ENCODE data around the gene CFAP58.

CFAP58 gene

DNA sequence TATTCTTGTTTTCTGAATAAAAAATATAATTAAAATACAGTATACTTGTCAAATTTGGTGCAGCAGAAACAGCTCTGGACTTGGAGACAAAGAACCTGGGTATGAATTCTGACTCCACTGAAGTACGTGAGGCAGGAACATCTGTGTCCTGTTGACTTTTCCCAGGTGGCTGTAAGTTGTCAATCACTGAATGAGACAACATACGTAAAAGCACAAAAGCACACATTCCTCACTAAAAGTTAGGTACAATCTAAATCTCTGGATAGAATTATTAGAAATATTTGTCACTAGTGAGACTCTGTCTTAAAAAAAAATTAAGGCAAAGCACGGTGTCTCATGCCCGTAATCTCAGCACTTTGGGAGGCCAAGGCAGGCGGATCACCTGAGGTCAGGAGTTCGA, 18.1 kb downstream of the CFAP58 start:
- DNase-seq (ENCODE audit: low read depth in 2 of 2), result no peak

DNA sequence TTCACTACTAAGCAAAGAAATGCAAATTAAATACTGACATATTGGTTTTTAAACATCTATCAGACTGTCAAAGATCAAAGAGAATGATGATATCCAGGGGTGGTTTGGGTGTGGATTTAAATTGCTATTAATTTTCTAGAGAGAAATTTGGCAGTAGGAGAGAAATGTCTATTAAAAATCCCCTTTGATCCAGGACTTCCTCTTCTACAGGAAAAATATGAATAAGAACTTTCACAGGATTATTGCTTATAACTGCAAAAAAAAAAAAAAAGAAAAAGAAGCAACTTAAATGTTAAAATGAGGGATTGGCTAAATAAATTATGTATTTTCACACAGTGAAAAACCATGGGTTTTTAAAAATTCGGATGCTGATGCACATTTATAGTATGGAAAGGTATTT, 21.0 kb downstream of the CFAP58 start:
- DNase-seq (ENCODE audit: low read depth in 2 of 2), result no peak

GRCh38 chr10:104376784-104377300, 23.2 kb downstream of the CFAP58 start:
- no peak for DNase-seq (ENCODE audit: low read depth in 2 of 2)

- no peak for DNase-seq (ENCODE audit: low read depth in 2 of 2)
Observed at GRCh38 chr10:104380336-104380735, 26.7 kb downstream of the CFAP58 start.

DNA sequence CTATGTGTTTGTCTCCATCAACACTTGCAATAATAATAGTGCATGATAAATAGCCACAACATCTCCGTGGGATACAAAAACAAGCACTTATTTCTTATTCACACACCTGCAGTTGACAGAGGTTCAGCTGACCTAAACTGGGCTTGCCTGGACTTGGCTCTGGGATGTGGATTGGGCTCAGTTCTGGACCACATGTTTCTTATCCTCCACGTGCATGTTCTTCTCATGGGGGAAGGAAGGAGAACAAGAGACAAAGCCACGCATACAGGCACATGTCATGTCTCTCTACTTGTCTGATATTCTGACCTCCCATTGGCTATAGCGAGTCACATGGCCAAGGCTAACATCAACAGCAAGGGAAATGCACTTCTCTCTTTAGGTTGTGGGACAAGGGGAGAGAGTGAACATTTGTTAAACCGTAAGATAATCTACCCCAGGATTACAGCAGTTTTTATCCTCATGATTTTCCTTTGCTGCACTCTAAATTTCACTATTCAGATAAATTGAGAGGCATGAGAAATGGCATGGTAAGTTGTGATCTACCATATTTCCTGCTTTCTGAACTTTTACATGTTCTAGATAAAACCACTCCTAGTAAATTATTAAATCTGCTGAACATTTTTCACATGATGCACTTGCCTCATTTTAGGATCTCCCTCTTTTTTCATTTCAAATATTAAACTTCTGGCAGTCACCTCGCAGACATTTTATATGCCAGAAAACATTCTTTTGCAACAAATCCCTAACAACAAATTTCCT, 33.7 kb downstream of the CFAP58 start:
- no peak for DNase-seq (ENCODE audit: low read depth in 2 of 2)

GRCh38 chr10:104388830-104389229, 35.2 kb downstream of the CFAP58 start:
- DNase-seq (ENCODE audit: low read depth in 2 of 2), result no peak

DNA sequence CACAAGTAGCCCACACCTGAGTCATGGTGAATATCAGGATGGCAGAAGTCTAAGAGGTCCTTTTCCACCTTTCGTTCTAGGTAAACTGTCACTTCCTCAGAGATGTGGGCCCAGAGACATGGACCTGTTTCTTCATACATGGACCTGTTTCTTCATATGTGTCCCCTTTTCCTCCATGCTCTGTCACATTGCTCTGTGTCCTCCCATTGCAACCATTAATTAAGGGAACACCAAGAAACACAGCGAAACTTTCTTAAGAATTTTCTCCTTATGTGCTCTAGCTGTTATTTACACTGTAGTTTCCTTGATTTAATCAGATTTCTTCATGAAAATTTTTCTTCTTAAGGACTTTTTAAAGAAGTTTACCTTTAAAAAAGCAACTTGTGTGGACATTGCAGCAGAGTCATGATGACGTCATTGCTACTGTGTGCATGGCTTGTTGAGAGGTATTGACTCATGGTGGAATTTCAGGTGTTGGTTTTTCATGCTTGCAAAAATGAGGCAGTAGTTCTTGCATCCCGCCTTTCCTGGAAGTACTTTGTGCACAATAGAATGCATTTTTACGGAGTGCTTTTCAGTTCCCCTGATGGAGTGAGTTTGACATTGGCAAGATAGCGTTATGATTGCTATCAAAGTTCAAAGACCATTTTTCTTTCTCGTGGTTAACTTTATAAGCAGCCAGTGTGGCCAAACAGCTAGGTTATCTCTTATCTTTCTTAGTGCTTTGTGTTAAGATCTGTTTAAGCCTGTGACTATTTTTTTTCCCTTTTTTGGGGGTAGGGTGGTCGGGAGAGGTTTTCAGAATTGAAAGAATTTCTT, 37.7 kb downstream of the CFAP58 start:
- no peak for DNase-seq (ENCODE audit: low read depth in 2 of 2)

DNA sequence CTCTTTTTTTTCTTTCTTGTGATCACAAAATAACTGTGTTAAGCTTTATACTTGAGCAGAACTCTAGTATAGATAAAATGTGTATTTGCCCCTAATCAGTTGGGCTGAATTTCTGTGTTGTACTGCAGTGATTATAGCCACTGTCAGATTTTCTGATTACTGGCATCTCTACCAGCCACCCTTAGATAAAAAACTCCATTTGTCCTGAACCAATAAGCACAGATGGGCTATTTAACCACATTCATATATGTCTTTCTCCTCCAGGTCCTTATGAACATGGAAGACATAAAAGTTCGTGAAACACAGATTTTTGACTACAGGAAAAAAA, 38.3 kb downstream of the CFAP58 start:
- DNase-seq (ENCODE audit: low read depth in 2 of 2), result no peak

- peak in 1 of 2 donors; percentile 1 for DNase-seq (ENCODE audit: low read depth in 2 of 2)
Observed at GRCh38 chr10:104393387-104393786, 39.8 kb downstream of the CFAP58 start.

- no peak for DNase-seq (ENCODE audit: low read depth in 2 of 2)
Observed at GRCh38 chr10:104396581-104396980, 42.9 kb downstream of the CFAP58 start.

DNA sequence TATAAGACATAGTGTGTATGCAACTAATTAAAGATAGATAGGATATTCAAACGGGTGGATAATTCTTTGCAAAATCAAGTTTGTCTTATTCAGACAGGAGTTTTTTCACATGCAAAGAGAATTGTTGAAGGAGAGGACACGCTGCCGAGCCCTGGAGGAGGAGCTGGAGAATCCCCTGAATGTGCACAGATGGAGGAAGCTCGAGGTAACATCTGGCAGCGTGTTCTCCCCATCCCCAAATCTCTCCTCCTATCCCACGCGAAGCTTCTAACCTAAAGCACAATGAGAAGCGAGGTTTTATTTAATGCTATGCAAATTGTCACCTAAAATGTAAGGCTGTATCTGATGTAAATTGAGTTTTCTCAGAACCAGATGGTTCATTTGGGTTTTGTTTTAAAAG, 50.0 kb downstream of the CFAP58 start:
- DNase-seq (ENCODE audit: low read depth in 2 of 2), result no peak

GRCh38 chr10:104406715-104407650, 53.4 kb downstream of the CFAP58 start:
- no peak for DNase-seq (ENCODE audit: low read depth in 2 of 2)

- no peak for DNase-seq (ENCODE audit: low read depth in 2 of 2)
Observed at GRCh38 chr10:104413528-104413927, 59.9 kb downstream of the CFAP58 start.

- DNase-seq (ENCODE audit: low read depth in 2 of 2), result no peak
Observed at GRCh38 chr10:104415526-104416165, 62.0 kb downstream of the CFAP58 start.

DNA sequence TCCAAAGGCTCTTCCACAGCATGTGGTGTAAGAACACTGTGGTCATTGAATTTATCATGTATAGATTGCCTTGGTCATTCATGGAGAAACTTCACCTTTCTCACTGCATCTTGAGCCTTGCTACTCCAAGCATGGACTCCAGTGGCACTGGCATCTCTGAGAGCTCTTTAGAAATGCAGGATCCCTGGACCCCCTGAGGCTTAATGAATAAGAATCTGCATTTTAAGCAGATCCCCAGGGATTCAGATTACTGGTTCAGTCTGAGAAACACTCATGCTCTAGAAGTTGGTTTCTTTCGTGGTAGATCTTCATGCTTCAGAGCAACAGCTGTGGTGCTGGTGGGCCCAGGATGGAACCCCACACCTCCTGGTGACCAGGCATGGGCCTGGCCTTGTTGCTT, 63.2 kb downstream of the CFAP58 start:
- no peak for DNase-seq (ENCODE audit: low read depth in 2 of 2)

GRCh38 chr10:104417637-104418292, 64.1 kb downstream of the CFAP58 start:
- no peak for DNase-seq (ENCODE audit: low read depth in 2 of 2)

DNA sequence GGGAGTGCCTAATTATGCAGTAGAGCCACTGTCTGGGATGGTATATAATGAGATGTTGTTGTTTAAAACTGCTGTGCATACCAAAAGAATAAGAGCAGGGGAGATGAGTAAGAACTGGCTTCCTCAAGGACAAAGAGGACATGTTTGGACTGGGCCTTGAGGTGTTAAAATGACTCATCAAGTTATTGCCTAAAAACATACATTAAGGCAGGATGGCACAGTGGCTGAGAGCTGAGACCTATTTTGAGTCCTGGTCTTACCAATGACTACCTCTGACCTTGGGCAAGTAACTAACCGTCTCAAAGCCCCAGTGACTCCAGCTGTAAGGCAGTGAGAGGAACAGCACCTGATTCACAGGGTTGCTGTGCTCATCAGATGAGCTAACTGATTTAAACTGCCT, 71.1 kb downstream of the CFAP58 start:
- DNase-seq (ENCODE audit: low read depth in 2 of 2), result no peak

DNA sequence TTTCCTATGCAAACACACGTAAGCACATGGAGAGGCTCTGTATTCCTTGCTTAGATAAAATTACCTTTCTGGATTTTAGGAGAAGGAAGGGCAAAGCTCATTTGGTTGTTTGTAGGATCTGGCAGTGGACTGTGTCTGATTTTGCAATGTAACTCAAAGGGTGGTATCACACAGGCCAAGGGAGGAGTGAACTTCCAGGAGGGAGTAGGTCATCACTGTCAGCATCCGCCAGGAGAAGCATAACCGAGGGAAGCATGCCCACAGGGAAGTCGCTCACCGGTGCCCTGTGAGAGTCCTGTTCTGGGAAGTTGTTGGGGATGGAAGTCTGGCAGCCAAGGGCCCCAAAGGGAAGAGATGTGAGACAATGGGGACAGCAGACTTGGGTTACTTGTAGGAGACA, 74.4 kb downstream of the CFAP58 start:
- DNase-seq (ENCODE audit: low read depth in 2 of 2), result no peak

DNA sequence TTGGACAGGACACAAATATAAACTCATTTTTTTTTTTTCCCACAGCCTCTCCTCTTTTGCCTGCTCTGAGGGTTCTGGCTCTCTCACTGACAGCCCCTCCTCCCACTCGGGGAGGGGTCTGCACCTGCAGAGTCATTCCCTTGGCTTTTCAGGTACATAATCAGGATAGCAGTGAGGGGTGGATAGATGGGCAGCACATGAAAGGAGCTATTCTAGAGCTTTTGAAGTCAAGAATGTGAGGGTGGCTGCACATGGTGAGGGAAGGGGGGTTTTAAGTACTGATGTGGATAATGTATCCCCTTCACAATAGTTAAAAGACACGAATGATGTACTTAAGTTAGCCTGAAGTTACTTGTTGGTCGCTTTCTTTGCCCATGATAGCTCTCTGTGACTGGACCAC, 76.2 kb downstream of the CFAP58 start:
- no peak for DNase-seq (ENCODE audit: low read depth in 2 of 2)

DNA sequence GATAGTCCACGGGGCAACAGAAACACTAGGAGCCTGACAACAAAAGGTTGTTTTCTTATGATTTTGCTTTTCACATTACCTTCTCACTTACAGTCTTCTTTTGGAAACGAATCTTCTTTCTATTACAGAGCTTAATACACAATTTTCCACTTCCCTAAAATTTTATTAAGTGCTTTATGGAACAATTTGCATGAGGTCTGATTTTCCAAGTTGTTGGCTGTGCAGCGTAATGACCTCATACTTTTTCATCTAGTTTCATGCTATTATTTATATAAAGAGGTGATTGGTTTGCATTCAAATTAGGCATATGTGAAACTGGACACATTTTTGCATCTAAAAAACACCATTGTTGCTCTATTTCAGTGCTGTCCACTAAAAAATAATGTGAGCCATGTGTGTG, 76.7 kb downstream of the CFAP58 start:
- DNase-seq (ENCODE audit: low read depth in 2 of 2), result no peak

DNA sequence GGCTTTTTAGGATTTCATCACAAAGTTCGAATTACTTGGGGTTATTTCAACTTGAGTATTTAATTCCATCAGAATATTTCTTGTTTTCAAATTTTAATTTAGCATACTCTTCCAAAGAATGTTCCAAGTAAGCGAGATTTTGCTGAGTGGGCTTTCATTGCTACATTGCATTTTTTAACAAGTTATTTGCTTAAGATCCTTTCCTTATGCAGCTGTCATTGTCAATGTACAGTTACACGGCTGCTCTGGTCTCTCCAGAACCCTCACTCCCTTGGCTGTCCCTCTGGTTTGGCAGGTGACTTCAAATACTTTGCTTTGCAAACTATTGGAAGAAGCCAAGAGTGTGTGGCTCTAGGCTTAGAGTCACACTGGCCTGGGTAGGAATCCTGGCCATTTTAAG, 80.0 kb downstream of the CFAP58 start:
- DNase-seq (ENCODE audit: low read depth in 2 of 2), result no peak

All from stimulated activated CD8-positive, alpha-beta memory T cell treated with anti-CD3 and anti-CD28 coated beads, Interleukin-2, amount 100 ng/mL, for 48 hours (primary cell).